ENCODE measurements around the gene CDK19. TPM values are rescaled to one million over a fixed set of nuclear protein-coding genes. Genes with fewer than 3 reads are reported as not detected.
A peak's percentile ranks its signal among the peaks of the same experiment; 100 is the strongest.

CDK19 gene
- total RNA-seq, 2 donors from 2014 or later = 18.3 to 39.8 TPM

DNA sequence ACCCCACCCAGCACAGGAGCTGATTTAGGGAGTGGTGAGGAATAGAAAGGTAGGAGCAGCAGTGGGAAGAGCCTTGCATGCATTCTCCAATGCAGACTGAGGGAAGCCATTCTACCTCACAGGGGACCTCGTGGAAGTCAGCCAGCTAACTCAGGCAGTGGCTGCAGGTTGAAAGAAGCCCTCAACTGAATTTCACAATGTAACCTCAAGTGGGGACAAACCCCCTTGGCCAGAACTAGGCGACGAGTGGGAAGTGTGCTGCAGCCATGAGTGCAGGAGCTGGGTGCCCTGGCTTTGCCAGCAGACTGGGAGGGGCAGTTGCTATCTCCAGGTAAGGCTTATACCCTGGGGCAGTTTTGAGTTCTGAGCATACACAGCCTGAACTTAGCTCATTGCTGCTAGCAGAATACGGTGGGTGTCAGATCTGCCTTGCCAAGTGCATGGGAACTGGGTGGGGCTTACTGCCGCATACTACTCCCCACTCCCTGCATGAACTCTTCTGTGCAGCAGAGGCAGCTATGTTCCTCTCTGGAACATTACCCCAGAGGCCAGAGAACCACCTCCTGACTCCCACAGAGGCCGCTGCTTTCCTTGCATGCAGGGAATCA lies 126.5 kb downstream of the CDK19 start:
- Mint-ChIP-seq H3K27ac (no peak overlapping the region), H3K4me3 (peak overlapping the region; percentile 40), H3K9me3 (no peaks in the 10 kb centered on the region), H3K36me3 (ENCODE audit: low read depth) (no peaks in the 10 kb centered on the region), H3K4me1 (peaks cover 21% of the 10 kb centered on the region), H3K27me3 (no peaks in the 10 kb centered on the region)
- ATAC-seq (replicated peaks) = peak; percentile 38

- Mint-ChIP-seq H3K4me1 (peaks cover 24% of the 10 kb centered on the region), H3K4me3 (peak overlapping the region; percentile 45), H3K9me3 (no peaks in the 10 kb centered on the region), H3K36me3 (ENCODE audit: low read depth) (no peaks in the 10 kb centered on the region), H3K27me3 (no peaks in the 10 kb centered on the region), H3K27ac (peak overlapping the region; percentile 75)
- peak; percentile 30 for ATAC-seq (replicated peaks)
Measured at GRCh38 chr6:110687326-110687725, 127.9 kb downstream of the CDK19 start.

GRCh38 chr6:110683241-110683640 lies 132.0 kb downstream of the CDK19 start:
- Mint-ChIP-seq H3K27me3 (no peaks in the 10 kb centered on the region), H3K36me3 (ENCODE audit: low read depth) (no peaks in the 10 kb centered on the region), H3K4me1 (peaks cover 11% of the 10 kb centered on the region), H3K9me3 (no peaks in the 10 kb centered on the region), H3K27ac (no peak overlapping the region), H3K4me3 (no peak overlapping the region)
- ATAC-seq (replicated peaks) = no peak

GRCh38 chr6:110682460-110682853 lies 132.8 kb downstream of the CDK19 start:
- peak; percentile 97 for ATAC-seq (replicated peaks)
- Mint-ChIP-seq H3K27me3 (no peaks in the 10 kb centered on the region), H3K4me3 (no peak overlapping the region), H3K4me1 (peaks cover 6% of the 10 kb centered on the region), H3K27ac (peak overlapping the region; percentile 71), H3K9me3 (no peaks in the 10 kb centered on the region), H3K36me3 (ENCODE audit: low read depth) (no peaks in the 10 kb centered on the region)

- no peak for ATAC-seq (replicated peaks)
- no peak overlapping the region for H3K4me3 Mint-ChIP-seq
- peak overlapping the region; percentile 71 for H3K27ac Mint-ChIP-seq
- no peaks in the 10 kb centered on the region for H3K27me3 Mint-ChIP-seq
- H3K4me1 Mint-ChIP-seq = peaks cover 6% of the 10 kb centered on the region
- no peaks in the 10 kb centered on the region for H3K36me3 Mint-ChIP-seq (ENCODE audit: low read depth)
- H3K9me3 Mint-ChIP-seq = no peaks in the 10 kb centered on the region
Measured at GRCh38 chr6:110681543-110682459, 133.5 kb downstream of the CDK19 start.

GRCh38 chr6:110676396-110676795 lies 138.9 kb downstream of the CDK19 start:
- Mint-ChIP-seq H3K4me3 (no peak overlapping the region), H3K27ac (no peak overlapping the region), H3K27me3 (no peaks in the 10 kb centered on the region), H3K4me1 (peaks cover 5% of the 10 kb centered on the region), H3K9me3 (no peaks in the 10 kb centered on the region), H3K36me3 (ENCODE audit: low read depth) (no peaks in the 10 kb centered on the region)
- ATAC-seq (replicated peaks) = no peak

- H3K4me1 Mint-ChIP-seq = peaks cover 5% of the 10 kb centered on the region
- H3K36me3 Mint-ChIP-seq (ENCODE audit: low read depth) = no peaks in the 10 kb centered on the region
- H3K27ac Mint-ChIP-seq = no peak overlapping the region
- no peaks in the 10 kb centered on the region for H3K9me3 Mint-ChIP-seq
- no peaks in the 10 kb centered on the region for H3K27me3 Mint-ChIP-seq
- ATAC-seq (replicated peaks) = no peak
- no peak overlapping the region for H3K4me3 Mint-ChIP-seq
Measured at GRCh38 chr6:110674096-110674495, 141.2 kb downstream of the CDK19 start.

DNA sequence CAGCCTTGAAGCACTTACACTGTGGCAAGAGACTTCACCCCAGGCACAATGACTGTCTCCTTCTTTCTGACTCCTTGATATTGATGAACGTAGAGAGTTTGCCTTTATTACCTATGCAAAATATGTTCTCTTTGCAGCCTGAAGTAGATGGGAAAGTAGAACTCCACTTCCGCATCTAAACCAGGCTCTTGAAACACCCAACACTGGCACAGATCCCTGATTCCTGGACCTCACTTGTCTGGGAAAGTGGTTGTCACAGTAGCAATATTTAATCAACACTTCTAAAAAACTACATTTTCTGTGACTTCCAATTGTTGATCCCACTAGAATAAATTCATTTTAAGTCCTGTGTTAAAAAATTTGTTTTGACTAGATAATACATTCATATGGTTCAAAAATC lies 143.1 kb downstream of the CDK19 start:
- H3K9me3 Mint-ChIP-seq = no peaks in the 10 kb centered on the region
- H3K4me3 Mint-ChIP-seq = no peak overlapping the region
- no peaks in the 10 kb centered on the region for H3K36me3 Mint-ChIP-seq (ENCODE audit: low read depth)
- ATAC-seq (replicated peaks) = no peak
- no peak overlapping the region for H3K27ac Mint-ChIP-seq
- peaks cover 5% of the 10 kb centered on the region for H3K4me1 Mint-ChIP-seq
- no peaks in the 10 kb centered on the region for H3K27me3 Mint-ChIP-seq

DNA sequence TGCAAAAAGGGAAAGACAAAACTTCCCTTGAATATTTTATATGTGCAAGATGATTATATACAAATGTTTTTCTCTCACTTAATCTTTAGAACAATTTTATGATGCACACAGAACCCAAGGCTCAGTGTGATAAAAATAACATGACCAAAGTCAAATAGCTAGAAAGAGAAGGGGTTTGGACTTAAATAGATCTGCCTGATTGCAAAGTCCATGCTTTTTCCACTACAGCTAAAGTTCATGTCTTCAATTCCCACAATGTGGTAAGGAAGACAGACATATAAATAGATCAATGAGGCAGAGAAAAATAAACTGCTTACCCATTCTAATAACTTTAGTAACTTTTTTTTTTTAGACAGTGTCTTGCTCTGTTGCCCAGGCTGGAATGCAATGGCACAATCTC lies 143.8 kb downstream of the CDK19 start:
- Mint-ChIP-seq H3K27ac (no peak overlapping the region), H3K9me3 (no peaks in the 10 kb centered on the region), H3K4me1 (peaks cover 5% of the 10 kb centered on the region), H3K4me3 (no peak overlapping the region), H3K27me3 (no peaks in the 10 kb centered on the region), H3K36me3 (ENCODE audit: low read depth) (no peaks in the 10 kb centered on the region)
- no peak for ATAC-seq (replicated peaks)

GRCh38 chr6:110665600-110665999 lies 149.7 kb downstream of the CDK19 start:
- ATAC-seq (replicated peaks) = no peak
- H3K36me3 Mint-ChIP-seq (ENCODE audit: low read depth) = no peaks in the 10 kb centered on the region
- H3K9me3 Mint-ChIP-seq = no peaks in the 10 kb centered on the region
- H3K4me1 Mint-ChIP-seq = peaks cover 9% of the 10 kb centered on the region
- H3K4me3 Mint-ChIP-seq = no peak overlapping the region
- H3K27ac Mint-ChIP-seq = no peak overlapping the region
- H3K27me3 Mint-ChIP-seq = no peaks in the 10 kb centered on the region

DNA sequence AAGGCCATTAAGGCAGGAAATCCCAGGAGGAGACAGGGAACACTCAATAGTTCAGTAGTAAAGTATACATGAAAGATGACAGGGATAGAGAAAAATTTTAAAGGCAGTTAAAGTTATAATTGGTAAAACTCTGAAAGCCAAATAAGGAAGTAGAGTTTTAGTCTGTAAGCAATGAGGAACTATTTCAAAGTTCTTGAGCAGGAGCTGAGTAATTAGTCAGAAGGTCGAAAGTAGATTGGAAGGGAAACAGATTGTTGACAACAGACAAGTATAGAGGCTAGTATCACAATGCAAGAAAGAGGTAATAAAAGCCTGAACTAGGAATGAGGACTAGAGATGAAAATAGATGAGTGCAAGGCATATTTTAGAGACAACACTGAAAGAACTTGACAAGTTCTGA lies 150.3 kb downstream of the CDK19 start:
- ATAC-seq (replicated peaks) = no peak
- no peaks in the 10 kb centered on the region for H3K36me3 Mint-ChIP-seq (ENCODE audit: low read depth)
- no peaks in the 10 kb centered on the region for H3K9me3 Mint-ChIP-seq
- peaks cover 9% of the 10 kb centered on the region for H3K4me1 Mint-ChIP-seq
- peak overlapping the region; percentile 8 for H3K27ac Mint-ChIP-seq
- no peak overlapping the region for H3K4me3 Mint-ChIP-seq
- H3K27me3 Mint-ChIP-seq = no peaks in the 10 kb centered on the region

- no peaks in the 10 kb centered on the region for H3K36me3 Mint-ChIP-seq (ENCODE audit: low read depth)
- H3K4me3 Mint-ChIP-seq = no peak overlapping the region
- H3K9me3 Mint-ChIP-seq = no peaks in the 10 kb centered on the region
- no peak overlapping the region for H3K27ac Mint-ChIP-seq
- no peaks in the 10 kb centered on the region for H3K27me3 Mint-ChIP-seq
- ATAC-seq (replicated peaks) = no peak
- H3K4me1 Mint-ChIP-seq = peaks cover 9% of the 10 kb centered on the region
Measured at GRCh38 chr6:110662490-110663211, 152.6 kb downstream of the CDK19 start.

- Mint-ChIP-seq H3K9me3 (no peaks in the 10 kb centered on the region), H3K27ac (no peak overlapping the region), H3K36me3 (ENCODE audit: low read depth) (no peaks in the 10 kb centered on the region), H3K4me3 (no peak overlapping the region), H3K27me3 (no peaks in the 10 kb centered on the region), H3K4me1 (peaks cover 9% of the 10 kb centered on the region)
- ATAC-seq (replicated peaks) = no peak
Measured at GRCh38 chr6:110661414-110661813, 153.9 kb downstream of the CDK19 start.

GRCh38 chr6:110660066-110660655 lies 155.1 kb downstream of the CDK19 start:
- no peaks in the 10 kb centered on the region for H3K9me3 Mint-ChIP-seq
- no peak overlapping the region for H3K27ac Mint-ChIP-seq
- peaks cover 9% of the 10 kb centered on the region for H3K4me1 Mint-ChIP-seq
- ATAC-seq (replicated peaks) = no peak
- no peaks in the 10 kb centered on the region for H3K27me3 Mint-ChIP-seq
- no peak overlapping the region for H3K4me3 Mint-ChIP-seq
- no peaks in the 10 kb centered on the region for H3K36me3 Mint-ChIP-seq (ENCODE audit: low read depth)

All from activated T-helper 17 cell treated with anti-CD3 and anti-CD28 coated beads, Interleukin-2, amount 50 U/mL, for 72 hours (primary cell).